Measurements from ENCODE around the gene ARPC1A.

DNA sequence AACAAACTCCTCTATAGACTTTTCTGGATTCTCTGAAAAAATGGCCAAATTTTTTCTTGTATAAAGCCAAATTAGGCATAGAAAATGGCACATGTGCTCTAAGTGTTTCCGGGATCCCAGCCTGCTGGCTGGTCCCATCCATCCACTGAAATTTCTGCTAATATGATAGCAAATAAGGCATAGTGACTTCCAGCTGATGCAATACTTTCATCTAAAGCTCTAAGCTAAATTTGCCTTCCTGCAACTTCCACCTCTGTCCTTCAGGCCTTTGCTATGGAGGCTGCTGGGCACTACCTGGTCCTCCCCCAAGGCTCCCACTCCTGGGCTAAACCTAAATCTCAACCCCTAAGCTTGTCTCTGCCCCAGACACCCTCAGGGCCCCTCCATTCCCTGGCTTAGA lies 32.5 kb upstream of the ARPC1A start:
- TF ChIP-seq CTCF (IDR thresholded peaks at IDR 0.05; ENCODE audit: poor library complexity, severe bottlenecking) (no peak), EZH2 (IDR thresholded peaks at IDR 0.05; ENCODE audit: borderline replicate concordance, insufficient read depth, low read length, poor library complexity, severe bottlenecking) (no peak), SMC3 (conservative IDR thresholded peaks at IDR 0.05; ENCODE audit: poor library complexity) (no peak), REST (IDR thresholded peaks at IDR 0.05; ENCODE audit: borderline replicate concordance) (no peak), EP300 (conservative IDR thresholded peaks at IDR 0.05; ENCODE audit: poor library complexity, severe bottlenecking) (no peak), MXI1 (conservative IDR thresholded peaks at IDR 0.05; ENCODE audit: poor library complexity, severe bottlenecking) (no peak)

Measured in neural cell (in vitro differentiated cells).